Measurements from ENCODE around the gene SIN3B.

SIN3B gene

DNA sequence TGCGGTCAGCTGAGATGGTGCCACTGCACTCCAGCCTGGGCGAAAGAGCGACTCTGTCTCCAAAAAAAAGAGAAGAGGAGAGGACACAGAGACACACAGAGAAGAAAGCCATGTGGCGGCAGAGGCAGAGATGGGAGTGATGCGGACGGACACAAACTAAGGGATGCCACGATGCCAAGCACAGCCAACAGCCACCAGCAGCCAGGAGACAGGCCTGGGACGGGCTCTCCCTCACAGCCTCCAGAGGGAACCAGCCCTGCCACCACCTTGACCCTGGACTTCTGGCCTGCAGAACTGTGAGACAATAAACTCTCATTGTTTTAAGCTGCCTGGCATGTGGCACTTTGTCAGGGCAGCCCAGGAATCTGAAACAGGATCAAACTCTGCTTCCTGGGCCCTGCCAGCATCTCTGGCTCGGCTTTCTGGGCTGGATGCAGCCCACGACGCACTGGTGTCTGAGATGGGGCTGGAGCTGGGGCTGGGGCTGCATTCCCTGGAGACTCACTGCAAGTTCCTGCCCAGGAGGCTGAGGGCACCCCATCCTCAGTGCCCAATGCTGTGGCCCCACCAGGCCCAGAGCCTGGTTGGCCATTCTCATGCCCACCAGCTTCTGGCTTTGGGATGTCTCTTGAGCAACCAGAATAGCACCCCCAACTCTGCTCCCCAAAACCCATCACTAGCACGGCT lies 62.6 kb downstream of the SIN3B start:
- DNase-seq = no peak

DNA sequence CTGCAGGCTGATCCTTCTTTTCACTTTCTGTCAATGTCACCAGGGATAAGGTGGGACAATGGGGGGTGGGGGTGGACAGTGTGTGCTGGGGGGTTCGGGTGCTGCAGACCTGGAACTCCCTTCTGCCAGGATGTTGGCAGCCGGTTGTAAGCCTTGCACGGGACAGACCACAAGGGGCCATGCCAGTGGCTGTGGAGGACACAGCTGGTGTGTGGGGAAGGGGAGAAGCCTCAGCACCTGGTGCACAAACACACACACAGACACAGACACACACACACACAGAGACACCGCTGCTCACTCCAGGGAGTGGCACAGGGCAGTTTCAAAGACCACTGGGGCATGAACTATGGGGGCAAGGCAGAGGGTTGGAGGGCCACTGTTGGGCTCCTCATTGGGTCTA lies 63.2 kb downstream of the SIN3B start:
- DNase-seq = no peak

DNA sequence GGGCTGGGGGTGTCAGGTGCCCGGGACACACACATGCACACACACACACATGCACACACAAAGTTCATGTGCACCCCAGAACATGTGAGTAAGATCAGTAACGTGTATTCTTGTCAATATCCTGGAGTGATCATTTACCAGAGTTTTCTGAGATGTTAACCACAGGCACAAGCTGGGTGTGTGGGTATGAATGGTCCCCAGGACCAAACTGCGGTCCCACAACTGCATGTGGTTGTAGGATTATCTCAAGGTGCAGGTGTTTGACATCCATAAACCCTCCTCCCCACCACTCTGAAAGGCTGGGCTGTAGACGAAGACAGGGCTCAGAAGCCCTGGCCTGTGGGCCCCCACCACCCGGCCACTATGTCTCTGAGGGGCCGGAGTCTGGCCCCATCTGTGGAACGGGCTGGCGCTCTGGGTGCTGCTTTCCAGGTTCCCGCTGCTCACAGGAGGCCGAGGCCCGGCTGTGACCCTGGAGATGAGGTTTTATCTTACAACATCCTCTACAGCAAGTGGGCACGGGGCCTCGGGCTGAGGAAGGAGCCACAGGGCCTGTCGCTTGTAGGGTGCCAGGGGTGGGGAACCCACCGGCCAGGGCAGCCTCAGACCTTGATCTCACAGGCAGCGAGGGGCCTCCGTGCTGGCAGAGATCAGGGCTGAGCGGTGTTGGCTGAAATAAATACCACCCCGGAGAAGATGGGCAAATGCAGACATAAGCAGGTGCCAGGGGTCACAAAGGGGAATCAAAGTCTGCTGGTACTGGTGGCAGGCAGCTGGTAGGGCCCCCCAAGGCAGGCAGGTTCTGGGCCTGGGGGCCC lies 63.9 kb downstream of the SIN3B start:
- no peak for DNase-seq

DNA sequence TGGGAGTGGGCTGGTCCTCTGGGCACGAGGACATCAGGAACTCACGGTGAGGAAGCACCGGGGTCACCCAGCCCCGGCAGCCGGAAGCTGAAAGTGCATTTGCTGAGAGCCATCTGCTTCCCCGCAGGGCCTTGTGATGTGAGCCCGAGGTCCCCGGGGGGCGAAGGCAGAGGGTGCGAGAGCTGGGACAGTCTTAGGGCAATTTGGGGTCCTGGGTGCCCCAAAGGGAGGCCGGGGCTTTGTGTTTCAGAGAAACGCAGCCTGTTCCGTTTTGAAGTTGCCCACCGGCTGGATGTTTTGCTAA lies 64.4 kb downstream of the SIN3B start:
- no peak for DNase-seq

DNA sequence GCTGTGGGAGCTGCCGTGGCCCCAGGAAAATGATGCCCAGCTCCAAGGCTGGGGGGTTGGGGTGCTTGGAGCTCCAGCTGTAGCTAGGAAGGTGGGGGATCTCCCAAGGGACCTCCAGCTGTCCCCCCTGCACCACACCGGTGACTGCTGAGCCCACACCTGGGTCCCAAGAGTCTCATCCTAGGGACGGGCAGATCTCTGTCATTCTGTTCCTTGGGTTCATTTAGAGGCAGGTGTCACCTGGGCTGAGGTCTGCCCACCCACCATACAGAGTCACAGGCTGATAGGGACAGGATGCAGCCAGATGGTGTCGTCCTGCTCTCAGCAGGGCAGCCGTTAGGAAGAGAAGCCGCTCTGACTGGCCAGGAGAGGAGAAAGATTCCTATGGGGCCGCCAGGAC lies 64.9 kb downstream of the SIN3B start:
- DNase-seq = no peak

DNA sequence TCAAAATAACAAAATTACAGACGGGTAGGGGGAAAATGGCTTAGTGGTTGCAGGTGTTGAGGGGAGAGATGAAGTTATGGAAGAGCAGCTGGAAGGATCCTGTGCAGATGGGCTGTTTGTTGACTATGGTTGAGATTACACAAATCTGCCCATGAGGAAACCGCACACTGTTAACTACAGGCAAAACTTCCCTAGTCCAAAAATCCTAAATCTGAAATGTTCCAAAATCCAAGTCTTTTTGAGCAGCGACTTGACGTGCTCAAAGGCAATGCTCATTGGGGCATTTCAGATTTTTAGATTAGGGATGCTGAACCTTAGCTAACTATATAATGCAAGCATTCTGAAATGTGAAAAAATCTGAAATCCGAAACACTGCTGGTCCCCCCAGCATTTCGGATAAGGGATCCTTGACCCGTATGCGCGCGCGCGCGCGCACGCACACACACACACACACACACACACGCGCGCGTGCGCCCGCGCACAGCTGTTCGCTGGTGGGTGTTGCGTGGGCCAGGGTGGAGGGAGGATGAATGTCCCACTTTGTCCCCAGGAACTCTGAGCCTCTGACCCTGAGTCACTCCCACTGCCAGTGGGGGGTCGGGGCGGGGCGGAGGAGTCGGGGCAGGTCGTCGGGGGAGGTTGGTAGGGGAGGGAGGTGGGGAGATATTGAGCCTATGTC lies 66.4 kb downstream of the SIN3B start:
- DNase-seq = no peak

DNA sequence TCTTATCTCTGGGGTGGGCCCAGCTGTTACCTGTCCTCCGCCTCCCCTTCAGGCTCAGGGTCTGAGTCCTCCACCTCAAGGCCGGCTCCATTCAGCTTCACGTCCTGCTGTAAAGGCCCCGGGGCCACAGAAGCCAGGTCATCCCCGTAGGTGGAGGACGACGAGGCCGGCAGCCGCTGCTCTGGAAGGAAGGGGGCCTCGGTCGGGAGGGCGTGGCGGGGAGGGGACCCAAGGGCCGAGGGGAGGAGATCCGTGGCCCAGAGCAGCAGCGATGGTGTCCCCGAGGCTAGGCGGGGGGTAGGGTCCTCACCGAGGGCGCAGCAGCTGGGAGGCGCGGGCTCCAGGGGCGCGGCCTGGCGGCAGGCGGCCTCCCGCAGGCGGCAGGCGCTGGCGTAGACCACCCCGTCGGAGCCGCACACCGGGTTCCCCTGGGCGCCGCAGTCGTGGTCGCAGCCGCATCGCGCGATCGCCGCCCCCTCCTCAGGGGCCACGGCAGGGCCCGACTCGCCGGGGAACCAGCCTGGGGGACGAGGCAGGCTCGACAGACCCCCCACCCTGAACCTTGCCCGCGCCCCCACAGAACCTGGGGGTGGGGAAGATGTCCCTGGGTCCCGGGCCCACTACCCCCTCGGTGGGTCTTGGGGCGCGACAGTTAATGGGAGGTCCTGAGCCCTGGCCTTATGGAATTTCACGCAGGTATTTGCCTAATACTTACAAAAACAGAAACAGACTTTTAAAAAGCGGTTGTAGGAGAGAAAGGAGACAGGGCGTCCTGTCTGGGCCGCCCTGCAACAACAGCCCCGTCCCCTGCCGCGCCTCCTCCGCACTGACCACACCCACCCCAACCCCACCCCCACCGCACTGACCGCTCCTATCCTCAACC lies 67.2 kb downstream of the SIN3B start:
- no peak for DNase-seq

DNA sequence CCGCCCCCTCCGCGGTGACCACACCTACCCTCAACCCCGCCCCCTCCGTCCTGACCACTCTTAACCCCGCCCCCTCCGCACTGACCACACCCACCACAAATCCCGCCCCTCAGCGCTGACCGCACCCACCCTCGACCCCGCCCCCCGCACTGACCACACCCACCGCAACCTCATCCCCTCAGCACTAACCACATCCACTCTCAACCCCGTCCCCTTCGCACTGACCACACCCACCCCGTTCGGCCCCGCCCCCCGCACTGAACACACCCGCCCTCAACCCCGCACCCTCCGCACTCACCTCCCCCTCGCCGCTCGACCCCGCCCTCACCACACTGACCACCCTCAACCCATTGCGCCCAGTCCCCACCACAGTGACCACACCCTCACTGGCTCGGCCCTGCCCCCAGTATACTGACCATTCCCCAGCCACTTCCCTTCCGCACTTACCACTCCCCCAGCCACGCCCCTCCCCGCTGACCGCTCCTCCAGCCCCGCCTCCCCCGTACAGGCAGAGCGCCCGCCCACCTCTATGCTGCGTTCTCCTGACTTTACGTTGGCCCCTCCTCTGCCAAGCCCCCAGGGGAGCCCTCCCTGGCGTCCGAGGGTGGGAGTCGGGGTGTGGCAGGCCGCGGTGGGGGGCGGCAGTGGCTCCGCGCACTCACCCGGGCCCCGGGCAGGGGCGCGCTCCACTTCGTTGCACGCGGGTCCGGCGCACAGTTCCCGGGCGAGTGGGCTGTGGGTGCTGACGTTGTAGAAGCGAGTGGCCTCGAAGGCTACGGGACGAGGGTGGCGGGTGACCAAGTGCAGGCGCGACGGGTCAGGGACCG lies 68.0 kb downstream of the SIN3B start:
- DNase-seq = no peak

DNA sequence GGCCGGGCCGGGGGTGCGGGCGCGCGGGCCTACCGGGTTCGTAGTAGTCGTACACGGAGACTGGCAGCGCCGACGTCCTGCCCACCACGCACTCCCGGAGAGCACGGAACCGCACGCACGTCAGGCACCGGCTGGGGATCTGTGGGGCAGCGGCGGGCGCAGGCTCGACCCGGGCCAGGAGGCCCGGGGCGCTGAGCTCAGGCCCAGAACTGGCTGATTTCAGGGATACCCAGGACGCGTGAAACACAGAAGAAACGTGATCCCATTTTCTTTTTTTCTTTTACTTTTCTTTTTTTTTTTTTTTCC lies 68.6 kb downstream of the SIN3B start:
- DNase-seq = no peak

DNA sequence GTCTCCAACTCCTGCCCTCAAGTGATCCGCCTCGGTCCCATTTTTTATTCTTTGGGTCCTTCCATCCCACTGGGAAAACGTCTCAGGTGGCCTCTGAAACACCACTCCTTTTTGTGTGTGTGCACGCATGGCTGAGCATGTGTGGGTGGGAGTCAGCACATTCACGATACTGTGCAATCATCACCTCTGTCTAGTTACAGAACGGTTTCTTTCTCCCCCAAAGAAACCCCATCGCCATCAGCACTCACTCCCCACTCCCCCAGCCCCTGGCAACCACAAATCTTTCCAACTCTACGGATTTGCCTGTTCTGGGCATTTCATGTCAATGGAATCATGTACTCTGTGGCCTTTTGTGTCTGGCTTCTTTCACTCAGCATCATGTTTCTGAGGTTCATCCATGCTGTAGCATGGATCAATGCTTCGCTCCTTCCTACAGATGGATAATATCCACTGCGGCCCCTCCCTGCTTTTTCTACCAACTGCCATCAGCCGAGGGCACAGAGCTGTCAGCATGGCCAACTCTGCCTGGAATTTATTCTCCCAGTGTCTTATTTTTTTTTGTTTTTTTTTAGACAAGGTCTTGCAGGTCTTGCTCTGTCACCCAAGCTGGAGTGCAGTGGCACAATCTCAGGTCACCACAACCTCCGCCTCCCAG lies 69.3 kb downstream of the SIN3B start:
- DNase-seq = no peak

DNA sequence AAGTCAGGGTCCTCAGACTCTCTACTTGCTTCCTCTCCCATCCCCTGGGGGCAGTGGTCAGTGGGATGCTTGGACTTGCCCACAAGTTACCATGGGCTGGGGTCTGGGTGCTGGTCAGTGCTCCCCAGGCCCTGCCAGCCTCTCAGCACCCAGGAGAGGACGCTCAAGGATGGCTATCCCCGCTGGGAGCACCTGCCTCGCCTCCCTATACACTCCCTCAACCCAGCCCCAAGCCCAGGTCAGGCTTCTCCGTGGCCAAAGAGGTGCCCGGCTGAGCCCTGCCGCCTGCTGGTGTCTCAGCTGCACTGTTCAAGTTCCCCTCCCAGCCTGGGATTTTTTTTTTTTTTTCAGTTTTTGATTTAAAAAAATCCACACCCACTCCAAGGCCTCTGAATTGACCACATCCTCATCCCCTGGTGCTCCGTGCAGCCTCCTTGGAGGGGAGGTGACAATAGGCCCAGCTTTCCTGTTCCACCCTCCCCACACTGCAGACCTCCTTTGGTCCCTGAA lies 70.4 kb downstream of the SIN3B start:
- DNase-seq = no peak

DNA sequence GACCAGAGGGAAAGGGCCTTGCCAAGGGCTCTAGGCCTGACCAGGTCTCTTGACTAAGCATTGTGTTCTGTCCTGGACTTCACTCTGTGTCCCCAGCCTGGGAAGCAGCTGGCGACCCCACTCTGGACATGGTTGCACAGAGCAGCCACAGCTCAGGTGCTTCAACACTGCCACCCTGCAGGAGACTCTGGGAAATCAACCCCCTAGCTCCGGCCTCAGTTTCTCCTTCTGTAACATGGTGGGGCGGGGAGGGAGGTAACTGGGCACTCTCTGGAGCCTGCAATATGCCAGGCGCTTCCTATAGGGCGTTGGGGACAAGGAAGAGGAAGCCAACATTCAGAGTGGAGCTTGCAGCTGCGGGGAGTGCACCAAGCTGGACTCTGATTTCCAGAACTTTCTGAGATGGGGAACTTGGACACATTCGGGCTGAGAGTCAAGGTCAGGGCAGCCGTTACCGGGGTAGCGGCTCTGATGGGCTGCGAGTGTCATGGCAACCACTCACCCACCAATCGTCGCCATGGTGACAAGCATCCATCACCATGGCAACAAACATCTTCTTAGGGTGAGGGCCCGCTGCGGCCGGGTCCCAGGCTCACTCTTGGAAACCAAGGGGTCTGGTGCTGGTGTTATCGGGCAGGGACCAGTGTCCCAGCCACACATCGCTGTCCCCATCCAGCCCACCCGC lies 72.4 kb downstream of the SIN3B start:
- no peak for DNase-seq

DNA sequence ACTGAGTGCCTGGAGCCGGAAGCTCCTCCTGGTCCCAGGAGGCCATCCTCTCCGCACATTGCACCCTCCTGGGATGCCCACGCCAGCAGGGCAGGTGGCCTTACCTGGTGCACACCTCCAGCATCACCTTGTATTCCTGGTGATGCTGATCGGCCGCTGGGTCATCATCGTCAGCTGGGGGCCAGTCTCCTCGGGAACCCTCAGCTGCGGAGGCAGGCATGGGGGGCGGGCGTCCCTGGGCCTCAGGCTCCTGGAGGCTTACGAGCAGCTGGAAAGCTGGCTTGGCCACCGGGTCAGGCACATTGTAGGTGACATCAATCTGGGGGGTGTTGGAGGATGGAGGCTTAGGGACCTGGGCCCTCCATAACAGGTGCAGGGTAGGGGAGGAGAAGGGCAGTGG lies 73.3 kb downstream of the SIN3B start:
- DNase-seq = no peak

DNA sequence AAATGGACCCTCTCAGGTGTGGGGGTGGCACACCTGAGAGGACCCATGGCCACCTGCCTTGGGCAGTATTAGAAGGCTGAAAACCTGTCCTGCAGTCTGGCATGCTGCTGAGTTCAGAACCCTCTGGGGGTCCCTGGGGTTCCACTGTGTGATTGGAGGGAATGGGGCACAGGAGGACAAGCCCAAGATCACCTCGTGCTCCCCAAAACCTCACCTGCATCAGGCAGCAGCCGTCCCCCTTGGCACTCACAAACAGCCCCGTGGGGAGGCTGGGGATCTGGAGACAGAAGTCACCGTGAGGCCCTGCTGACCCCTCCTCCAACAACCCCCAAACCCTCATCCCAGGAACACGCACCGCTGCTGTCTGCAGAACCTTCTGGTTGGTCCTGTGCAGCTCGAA lies 74.1 kb downstream of the SIN3B start:
- no peak for DNase-seq

DNA sequence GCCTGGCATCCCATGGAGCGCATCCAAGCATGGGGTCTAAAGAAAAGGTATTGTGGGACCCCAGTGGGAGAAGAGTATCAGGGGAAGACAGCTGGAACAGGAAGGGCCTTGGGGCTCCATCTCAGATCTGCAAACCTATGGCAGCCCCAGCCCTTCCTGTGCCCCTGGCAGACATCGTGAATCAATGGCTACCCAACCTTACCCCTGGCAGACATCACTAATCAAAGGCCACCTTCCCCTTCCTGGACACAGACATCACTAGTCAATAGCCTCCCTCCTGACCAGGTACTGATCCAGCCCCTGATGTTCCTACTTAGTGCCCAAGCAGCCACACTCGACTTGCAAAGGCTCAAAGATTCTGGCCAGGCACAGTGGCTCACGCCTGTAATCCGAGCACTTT lies 75.4 kb downstream of the SIN3B start:
- DNase-seq = no peak

DNA sequence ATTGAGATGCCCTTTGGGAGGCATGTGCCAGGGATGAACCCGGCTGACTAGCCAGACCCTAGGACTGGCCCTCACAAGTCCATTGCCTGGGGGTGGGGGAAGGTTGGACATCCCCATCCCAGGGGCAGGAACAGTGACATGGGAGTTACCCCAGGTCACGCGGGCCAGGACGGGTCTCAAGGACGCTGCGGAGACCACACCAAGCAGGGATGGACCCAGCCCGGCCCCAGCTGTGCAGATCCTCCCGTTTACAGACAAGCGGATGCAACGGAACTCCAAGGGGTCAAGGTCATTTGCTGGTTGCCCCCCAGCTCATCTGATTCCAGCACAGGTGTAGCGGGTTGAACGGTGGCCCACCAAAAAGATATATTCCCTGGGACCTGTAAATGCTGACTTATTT lies 79.6 kb downstream of the SIN3B start:
- no peak for DNase-seq

DNA sequence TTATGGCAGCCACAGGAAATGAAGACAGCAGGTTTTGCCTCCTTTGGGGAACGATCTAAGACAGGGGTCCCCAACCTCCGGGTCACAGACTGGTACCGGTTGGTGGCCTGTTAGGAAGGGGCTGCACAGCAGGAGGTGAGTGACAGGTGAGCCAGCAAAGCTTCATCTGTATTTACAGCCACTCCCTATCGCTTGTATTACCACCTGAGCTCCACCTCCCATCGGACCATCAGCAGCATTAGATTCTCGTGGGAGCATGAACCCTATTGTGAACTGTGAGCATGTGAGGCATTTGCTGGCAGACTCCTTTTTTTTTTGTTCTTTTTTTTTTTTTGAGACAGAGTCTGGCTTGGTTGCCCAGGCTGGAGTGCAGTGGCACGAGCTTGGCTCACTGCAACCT lies 81.8 kb downstream of the SIN3B start:
- no peak for DNase-seq

DNA sequence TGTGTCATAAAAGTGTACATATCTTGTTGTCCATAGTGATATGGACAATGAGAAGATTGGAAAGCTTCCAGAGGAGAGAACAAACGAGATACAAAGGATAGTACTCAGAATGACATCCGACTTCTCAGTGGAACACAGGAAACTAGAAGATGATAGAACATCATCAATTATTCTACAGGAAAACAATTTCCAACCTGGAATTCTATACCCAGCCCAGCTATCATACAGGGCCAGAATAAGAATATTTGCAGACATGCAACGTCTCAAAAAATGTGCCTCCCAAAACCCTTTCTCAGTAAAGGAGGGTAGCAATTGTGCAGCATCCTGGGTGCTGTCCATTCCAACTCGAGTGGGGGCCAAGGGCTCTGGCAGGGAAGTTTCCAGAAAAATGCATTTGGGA lies 83.6 kb downstream of the SIN3B start:
- no peak for DNase-seq

DNA sequence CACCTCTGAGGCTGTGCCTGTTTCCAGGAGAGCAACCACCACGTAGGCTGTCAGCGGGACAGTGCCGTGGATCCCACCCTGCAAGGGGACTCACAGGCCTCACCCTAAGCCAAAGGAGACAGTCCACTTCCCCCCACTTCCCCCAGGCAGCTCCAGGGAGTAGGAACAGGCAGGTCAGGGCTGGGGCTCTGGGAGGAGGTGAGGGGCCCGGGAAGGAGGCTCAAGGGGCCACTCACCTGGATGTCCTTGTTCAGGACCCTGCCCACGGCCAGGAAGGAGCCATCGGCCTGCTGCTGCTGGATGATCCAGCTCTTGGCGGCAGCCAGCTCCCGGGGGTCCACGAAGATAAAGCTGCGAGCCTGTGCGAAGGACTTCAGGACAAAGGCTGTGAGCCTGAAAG lies 85.2 kb downstream of the SIN3B start:
- DNase-seq = no peak

DNA sequence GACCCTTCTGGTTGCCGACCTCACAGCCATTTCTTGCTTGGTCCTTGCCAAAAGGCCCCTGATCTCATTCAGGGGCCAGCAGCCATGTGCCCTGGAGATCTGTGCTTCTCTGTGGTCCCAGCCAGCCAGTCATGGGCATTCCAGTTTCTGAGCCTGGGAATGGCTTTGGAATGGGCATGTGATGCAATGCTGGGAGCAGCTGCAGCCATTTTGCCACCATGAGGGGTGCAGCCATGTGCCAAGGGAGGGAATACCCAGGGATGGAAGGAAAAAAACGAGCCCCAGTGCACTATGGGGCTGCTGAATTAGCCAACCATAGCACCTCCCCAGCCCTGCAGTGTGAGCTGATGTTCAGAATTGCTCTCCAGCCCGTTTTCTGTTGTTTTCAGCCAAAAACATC lies 85.9 kb downstream of the SIN3B start:
- DNase-seq = no peak

DNA sequence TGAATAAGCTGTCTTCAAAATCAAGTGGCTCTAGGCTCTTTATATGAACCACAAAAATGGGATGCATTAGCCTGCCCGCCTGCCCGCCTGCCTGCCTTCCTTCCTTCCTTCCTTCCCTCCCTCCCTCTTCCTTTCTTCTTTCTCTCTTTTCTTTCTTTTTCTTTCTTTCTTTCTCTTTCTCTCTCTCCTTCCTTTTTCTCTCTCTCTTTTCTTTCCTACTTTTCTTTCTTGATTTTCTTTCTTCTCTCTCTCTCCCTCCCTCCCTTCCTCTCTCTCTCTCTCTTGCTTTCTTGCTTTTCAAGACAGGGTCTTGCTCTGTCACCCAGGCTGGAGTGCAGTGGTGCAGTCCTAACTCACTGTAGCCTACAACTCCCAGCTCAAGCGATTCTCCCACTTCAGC lies 86.5 kb downstream of the SIN3B start:
- DNase-seq = no peak

All from NCI-H774 (cell line).